ENCODE measurements around the gene RELA.

RELA gene

DNA sequence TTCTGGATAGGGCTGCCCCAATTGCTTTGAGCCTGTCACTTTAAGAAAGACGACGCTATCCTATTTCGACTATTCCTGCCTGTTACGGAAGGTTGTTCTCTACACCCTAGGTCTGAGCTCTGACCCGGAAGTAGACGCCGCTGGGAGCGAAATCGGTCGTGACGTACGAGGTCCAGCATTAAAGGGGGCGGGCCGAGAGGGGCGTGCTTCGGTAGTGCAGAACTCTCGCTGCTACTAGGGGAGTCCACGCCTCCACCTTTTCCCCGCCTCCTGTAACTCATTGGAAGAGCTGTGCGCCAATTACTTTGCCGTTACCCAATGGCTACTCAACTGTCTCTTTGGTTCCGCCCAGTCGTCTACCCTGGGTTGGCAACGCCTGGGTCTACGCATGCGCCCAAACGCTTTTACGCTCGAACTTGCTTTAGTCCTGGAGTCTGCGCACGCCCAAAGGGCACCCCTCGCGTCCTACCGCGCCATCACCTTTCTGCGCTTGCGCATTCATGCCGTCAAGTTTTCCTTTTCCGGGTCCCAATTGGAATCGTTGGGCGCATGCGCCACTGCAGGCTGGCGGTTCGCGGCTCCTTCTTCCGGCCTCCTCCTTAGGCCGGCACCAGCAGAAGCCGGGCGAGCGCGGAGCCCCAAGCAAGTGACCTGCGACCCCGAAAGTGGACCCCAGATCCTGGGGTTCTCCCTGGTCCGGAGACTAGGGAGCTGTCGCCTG, 47.3 kb downstream of the RELA start, which contains the start of gene PCNX3:
PCNX3 (plus strand) TSS at position 548 of the 721 bp plus-strand sequence. CDS start 536 bp downstream, outside the sequence.
- peak within 1 kb of the TSS; percentile 81 for H3K4me3 ChIP-seq (ENCODE audit: low read depth, low read length)

DNA sequence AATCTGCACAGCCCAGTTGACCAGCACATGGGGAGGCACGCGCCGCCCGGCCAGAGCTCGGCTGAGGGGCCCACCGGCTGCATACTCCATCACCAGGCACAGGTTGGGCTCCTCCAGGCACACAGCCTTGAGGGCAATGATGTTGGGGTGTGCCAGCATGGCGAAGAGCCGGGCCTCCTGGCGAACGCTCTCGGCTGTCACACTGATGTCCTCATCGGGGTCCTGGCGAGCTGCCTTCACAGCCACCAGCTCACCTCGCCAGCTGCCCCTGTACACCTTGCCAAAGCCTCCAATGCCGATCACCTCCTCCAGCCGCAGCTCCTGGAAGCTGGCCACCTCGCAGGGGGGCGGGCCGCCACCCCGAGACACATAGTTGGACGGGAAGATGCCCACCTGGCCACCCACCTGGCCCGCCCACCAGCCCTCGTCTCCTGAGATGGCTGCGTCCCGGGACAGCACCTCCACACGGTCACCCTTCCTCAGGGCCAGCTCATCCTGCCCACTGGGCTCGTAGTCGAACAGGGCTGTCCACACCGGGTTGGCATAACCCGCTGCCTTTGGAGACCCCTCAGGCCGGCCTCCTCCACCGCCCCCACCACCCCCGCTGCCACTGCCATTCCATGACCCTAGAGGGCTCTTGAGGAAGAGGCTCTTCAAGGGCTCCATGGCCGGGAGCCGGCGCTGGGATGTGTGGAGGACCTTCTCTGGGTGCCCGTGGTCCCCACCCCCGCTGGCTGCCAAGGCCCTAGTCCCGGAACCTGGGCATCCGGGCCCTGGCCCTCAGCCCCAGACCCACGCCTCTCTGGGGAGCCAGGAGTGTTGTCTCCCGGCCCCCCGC, 49.4 kb downstream of the RELA start:
- H3K4me3 ChIP-seq (ENCODE audit: low read depth, low read length), result peak overlapping the region; percentile 69

DNA sequence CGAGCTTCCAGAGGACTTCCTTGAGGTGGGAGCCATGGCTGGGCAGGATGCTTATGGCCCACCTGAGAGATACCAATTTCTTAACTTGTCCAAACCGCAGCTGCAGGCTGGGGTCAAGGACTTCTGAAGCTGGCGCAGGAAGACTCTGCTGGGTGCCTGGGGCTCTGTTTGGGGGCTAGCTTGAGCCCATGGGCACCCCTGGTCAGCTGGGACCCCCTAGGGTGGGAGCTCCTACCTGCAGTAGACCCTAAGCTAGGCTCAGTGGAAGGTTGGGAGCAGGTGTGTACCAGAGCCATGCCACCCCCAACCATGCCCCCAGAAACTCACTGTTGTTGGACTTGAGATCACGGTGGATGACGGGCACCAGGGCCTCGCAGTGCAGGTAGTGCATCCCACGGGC, 50.0 kb downstream of the RELA start:
- no peak overlapping the region for H3K4me3 ChIP-seq (ENCODE audit: low read depth, low read length)

DNA sequence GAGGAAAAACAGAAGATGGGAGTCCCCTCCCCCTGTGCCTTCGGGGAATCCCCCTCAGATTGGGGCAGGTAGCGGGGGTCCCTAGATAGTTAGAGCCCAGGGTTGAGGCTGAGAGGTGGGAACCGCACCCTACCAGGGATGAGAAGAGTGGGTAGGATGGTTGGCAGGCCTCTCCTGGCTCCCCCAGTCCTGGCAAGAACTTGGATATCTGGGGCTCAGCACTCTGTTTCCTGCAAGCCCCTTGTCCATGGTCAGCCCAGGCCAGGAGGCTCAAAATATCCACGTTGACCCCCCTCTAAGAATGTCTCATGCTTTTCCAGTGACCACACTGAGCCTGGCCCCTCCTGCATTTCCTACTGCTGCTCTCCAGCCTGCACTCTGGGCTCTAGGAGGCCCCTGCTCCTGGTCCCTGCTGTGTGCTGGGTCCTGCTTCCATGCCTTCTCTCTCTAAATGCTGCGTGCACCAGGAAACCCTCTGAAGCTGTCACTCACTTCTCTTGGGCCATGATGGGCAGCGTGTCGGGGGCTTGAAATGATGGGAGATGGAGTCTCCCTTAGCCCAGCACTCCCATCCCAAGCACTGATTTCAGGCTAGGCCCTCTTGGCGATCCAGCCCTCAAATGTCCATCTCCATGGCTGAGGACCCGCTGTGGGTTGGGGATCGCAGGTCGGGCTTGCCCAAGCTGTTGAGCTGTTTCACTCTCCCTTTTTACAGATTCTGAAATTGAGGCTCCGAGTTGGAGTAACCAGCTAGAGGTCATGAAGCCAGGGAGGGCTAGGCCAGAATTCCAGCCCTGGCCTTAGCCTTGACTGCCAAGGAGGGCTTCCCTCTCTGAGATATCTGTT, 50.7 kb downstream of the RELA start:
- H3K4me3 ChIP-seq (ENCODE audit: low read depth, low read length), result no peak overlapping the region

DNA sequence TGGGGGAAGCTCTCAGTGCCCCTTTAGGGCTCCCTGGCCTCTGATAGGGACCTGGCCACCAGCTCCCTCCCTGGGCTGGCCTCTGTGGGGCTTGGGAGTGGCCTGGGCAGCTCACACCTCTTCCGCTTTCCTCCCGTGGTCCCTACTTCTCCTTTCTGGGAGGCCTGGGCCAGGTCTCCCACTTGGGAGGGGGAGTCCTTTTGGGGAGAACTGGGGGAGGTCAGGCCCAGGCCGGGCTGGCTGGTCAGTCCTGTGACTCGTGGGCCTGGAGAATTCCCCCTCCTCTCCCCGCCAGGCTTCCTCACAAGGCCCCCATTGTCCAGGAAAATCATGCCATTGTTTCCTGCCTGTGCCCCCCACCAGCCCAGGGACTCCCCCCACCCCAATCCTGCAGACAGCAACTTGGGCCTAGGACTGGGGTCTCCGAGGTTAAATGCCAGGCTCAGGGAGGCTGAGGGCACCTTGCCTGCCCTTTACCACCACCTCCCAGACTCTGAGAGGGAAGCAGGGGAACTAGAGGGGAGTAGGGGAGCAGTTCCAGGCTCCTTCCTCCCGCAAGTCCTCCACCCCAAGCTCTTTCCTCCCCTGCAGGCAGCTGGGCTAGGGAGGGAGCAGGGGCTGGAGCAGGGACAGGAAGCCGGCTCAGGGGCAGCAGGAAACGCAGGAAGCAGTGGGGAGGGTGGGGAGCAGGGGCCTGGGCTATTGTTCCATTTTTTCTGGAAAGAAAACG, 51.5 kb downstream of the RELA start:
- no peak overlapping the region for H3K4me3 ChIP-seq (ENCODE audit: low read depth, low read length)

DNA sequence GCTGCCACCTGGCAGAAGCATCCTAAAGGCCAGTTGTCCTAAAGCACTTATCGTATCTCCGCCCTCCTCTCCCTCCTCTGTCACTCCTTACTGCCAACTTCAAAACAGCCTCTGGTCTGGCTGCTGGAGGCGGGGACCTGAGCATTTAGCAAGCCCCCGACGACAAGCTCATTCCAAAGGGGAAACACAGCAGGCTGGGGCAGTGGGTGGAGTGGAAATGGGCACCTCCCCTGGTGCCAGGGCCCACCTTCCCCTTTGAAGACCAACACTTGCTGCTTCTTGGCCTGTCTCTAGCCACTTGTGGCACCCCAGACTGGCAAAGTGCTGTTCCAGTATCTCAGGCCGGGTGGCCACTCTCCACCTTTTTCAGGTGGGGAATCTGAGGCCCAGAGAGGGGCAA, 52.3 kb downstream of the RELA start:
- no peak overlapping the region for H3K4me3 ChIP-seq (ENCODE audit: low read depth, low read length)

DNA sequence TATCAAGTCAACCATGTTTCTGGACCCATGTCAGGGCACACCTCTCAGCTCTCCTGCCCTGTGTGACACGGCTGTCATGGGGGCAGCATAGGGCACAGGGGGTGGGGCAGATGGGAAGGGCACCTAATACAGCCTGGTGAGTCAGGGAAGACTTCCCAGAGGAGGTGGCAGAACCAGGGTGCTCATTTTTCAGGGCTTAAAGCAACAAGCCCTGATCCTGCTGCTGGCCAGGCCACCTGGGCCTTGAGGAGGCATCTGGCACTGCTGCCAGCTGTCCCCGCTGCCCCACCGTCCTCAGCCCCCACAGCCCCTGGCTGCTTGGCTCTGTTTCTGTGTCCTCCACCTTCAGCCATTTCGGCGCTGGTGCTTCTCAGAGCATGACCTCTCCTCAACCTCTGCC, 53.1 kb downstream of the RELA start:
- H3K4me3 ChIP-seq (ENCODE audit: low read depth, low read length), result no peak overlapping the region

DNA sequence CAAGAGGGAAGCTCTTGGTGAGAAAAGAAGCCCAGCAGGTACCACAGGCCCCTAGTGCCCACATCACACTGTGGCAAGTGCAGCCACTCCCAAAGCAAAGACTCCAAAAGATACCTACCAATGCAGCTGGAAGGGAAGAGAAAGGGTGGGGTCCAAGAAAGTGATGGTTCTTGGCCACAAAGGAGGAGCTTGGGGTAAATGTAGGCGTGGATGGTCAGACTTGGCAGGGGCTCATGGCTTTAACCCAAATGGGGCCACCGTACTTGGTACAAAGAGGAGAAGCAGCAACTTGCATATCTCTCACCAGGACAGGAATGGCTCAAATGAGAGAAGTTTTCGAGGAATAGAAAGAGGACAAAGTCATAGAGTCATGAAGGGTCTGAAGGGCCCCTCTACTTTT, 53.5 kb downstream of the RELA start:
- no peak overlapping the region for H3K4me3 ChIP-seq (ENCODE audit: low read depth, low read length)

DNA sequence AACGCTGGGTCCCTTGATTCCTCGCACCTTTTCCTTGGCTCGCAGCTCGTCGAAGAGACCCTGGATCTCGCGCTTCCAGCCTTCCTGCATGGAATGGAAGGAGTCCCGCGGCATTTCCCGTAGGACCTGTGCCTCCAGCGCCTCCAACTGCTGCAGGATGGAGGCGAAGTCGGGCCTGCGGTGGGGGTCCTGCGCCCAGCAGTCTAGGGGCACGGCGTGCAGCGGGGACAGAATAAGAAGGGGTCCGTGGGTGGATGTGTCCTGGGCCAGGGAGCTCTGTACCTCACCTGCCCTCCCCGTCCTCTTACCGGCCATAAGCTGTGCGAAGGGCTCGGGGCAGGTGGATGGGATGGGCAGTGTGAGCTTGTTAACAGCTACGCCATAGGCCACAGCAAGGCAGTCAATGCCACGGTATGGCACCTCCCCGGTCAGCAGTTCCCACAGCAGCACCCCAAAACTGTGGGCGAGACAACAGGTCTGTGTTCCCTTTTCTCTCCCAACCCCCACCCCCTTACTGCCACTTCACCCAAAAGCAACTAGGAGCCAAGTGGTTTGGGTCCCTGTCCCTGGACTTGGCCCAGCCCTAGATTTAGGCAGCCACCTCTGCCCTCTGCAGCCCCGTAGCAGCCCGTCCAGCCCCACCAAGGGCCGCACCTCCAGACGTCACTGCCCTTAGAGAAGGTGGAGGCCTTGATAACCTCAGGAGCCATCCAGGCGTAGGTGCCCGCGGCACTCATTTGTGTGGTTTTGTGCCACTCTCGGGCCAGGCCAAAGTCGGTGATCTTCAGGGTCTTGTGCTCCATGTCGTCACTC, 54.9 kb downstream of the RELA start:
- peak overlapping the region; percentile 35 for H3K4me3 ChIP-seq (ENCODE audit: low read depth, low read length)

DNA sequence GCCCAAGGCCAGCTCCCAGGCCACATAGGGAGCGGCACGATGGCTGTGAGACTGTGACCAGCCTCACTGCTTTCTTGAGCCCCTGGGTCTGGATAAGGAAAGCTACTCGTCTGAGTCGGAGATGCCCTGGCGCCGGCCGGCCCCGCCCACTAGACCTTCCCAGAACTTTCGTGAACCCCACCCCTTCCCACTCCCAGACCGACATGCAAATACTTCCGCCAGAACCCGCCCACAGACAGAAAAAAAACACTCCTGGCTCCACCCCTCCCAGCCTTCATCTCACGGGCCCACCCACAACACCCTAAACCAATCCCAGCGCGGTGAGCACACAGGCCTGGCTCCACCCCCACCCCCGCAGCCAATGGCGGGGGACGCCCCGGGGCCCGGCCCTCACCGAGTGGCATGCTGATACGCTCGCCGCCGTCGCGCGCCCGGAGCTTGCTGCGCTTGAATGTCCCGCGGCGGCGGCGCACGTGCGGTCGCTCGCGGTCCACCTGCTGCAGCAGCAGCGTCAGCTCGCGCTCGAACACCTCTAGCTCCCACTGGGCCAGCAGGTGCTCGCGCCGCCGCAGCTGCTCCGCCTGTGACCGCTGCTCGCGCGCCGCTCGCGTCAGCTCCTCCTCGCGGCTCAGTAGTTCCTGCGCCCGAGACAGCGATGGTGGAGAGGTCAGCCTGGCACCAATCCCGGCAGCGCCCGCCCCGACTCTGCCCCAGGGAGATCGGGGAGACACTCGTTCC, 55.7 kb downstream of the RELA start:
- peak overlapping the region; percentile 35 for H3K4me3 ChIP-seq (ENCODE audit: low read depth, low read length)

DNA sequence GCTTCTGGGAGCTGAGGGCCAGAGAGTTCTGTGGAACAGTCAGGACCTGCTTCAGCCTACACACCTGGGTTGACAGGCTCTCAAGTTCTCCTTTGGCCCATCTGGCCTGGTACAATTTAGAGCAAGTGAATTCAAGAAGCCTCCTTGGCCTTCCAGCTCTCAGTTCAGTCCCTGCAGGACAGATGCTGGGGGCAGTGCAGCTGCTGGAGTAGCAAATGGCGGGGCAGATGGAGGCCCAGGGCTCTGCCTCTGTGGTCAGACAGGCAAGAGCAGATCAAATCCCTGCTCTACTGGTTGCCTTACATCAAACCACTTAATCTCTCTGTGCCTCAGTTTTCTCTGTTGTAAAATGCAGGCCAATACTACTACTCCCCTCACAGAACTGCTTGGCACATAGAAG, 58.5 kb downstream of the RELA start:
- no peak overlapping the region for H3K4me3 ChIP-seq (ENCODE audit: low read depth, low read length)

All from iPS-11a (cell line).